H1 (cell line): ENCODE results near the gene LAG3. TPM values are rescaled to one million over a fixed set of nuclear protein-coding genes. Genes with fewer than 3 reads are reported as not detected.

Source experiments
- ASH2L ChIP-seq: fragments of 200-600, 300-600 bp; sonication (generic); IDR thresholded peaks from one replicate; pipeline ENCODE4 v1.7.1; 2017; ENCODE audit warnings: low read length
- ATF2 ChIP-seq: IDR thresholded peaks from 2 replicates; pipeline ENCODE4 v1.6.1; 2012; ENCODE audit warnings: low read length, inconsistent platforms
- BRCA1 ChIP-seq: IDR thresholded peaks from 2 replicates; pipeline ENCODE4 v1.6.1; 2012; ENCODE audit warnings: low read depth, low read length, improper control_type of control experiment
- CEBPB ChIP-seq: IDR thresholded peaks from 2 replicates; pipeline ENCODE4 v1.6.1; 2012; ENCODE audit warnings: low read depth, low read length
- EGR1 ChIP-seq: IDR thresholded peaks from 2 replicates; pipeline ENCODE4 v1.6.1; 2011; ENCODE audit warnings: low read depth, low read length, borderline replicate concordance
- JUN ChIP-seq: IDR thresholded peaks from 2 replicates; pipeline ENCODE4 v1.6.1; 2011; ENCODE audit warnings: low read depth, mild to moderate bottlenecking, improper control_type of control experiment, low read length
- KDM1A ChIP-seq: fragments of 200-600, 300-600 bp; sonication (generic); IDR thresholded peaks from 2 replicates; pipeline ENCODE4 v1.7.1; 2016; ENCODE audit warnings: mild to moderate bottlenecking, low read length, borderline replicate concordance
- KDM5A ChIP-seq: fragments of 200-600 bp; IDR thresholded peaks from 2 replicates; pipeline ENCODE4 v1.7.1; 2012; ENCODE audit warnings: mild to moderate bottlenecking, low read length, inconsistent platforms, mixed read lengths
- NRF1 ChIP-seq: IDR thresholded peaks from 2 replicates; pipeline ENCODE4 v1.6.1; 2011; ENCODE audit warnings: mild to moderate bottlenecking, low read depth, low read length, improper control_type of control experiment
- PHF8 ChIP-seq: fragments of 200-600 bp; sonication (generic); conservative IDR thresholded peaks from 2 replicates; pipeline ENCODE4 v1.7.1; 2012; ENCODE audit warnings: low read depth, mild to moderate bottlenecking, inconsistent platforms, low read length, moderate library complexity
- POLR2AphosphoS5 ChIP-seq: IDR thresholded peaks from 2 replicates; pipeline ENCODE4 v1.6.1; 2011; ENCODE audit warnings: low read depth, low read length
- POU5F1 ChIP-seq: IDR thresholded peaks from 2 replicates; pipeline ENCODE4 v1.6.1; 2011; ENCODE audit warnings: low read depth, mild to moderate bottlenecking, low read length, moderate library complexity
- RFX5 ChIP-seq: IDR thresholded peaks from 2 replicates; pipeline ENCODE4 v1.6.1; 2011; ENCODE audit warnings: low read depth, low read length, improper control_type of control experiment, borderline replicate concordance
- RNF2 ChIP-seq: fragments of 200-900, 300-1000 bp; sonication (generic); IDR thresholded peaks from 2 replicates; pipeline ENCODE4 v1.7.1; 2016; ENCODE audit warnings: borderline replicate concordance, low read depth, mild to moderate bottlenecking, antibody characterized with exemption, low read length; ENCODE audit not compliant: poor library complexity, severe bottlenecking; ENCODE audit errors: missing control alignments
- RXRA ChIP-seq: IDR thresholded peaks from 2 replicates; pipeline ENCODE4 v1.6.1; 2011; ENCODE audit warnings: low read depth, mild to moderate bottlenecking, low read length, moderate library complexity; ENCODE audit not compliant: insufficient read depth
- SAP30 ChIP-seq: fragments of 300-600 bp; sonication (generic); IDR thresholded peaks from 2 replicates; pipeline ENCODE4 v1.7.1; 2012; ENCODE audit warnings: low read length, moderate library complexity, mild to moderate bottlenecking, inconsistent platforms; ENCODE audit not compliant: insufficient read depth, insufficient replicate concordance
- SIRT6 ChIP-seq: IDR thresholded peaks from one replicate; pipeline ENCODE4 v1.7.1; 2012; ENCODE audit warnings: low read length, inconsistent platforms
- SP4 ChIP-seq: IDR thresholded peaks from 2 replicates; pipeline ENCODE4 v1.6.1; 2012; ENCODE audit warnings: low read length, inconsistent platforms
- TBP ChIP-seq: IDR thresholded peaks from 2 replicates; pipeline ENCODE4 v1.6.1; 2011; ENCODE audit warnings: low read depth, low read length, improper control_type of control experiment
- TEAD4 ChIP-seq: IDR thresholded peaks from 2 replicates; pipeline ENCODE4 v1.6.1; 2012; ENCODE audit warnings: low read depth, low read length, inconsistent platforms, mixed read lengths
- polyA plus RNA-seq, 7 experiments: library from polyadenylated mRNA; depleted of rRNA in 3 of 7; stranded (reverse) in 5 of 7; unstranded in 2 of 7; fragments of >200 nt in 5 of 7; fragments of 200-250 nt in 2 of 7; gene quantifications; 1 replicate in 5 of 7; 2 replicates in 1 of 7; 4 replicates in 1 of 7; pipeline versions ENCODE4 v1.2.1 to v1.2.3, GENCODE V29; 2011 to 2013; ENCODE audit warnings: missing spikeins in 2 of 7, mixed read lengths in 2 of 7
- total RNA-seq: library from RNA; stranded (reverse); fragmentation: NEBNext Ultra II Directional; extraction: Animal tissue kit (Norgen Biotek cat#: 25700); gene quantifications from 2 replicates; pipeline ENCODE4 v1.2.1, GENCODE V29; 2021
- TF ChIP-seq, protein P1 (sequence below): IDR thresholded peaks from 2 replicates; pipeline ENCODE4 v1.6.1; 2011; ENCODE audit warnings: low read length, improper control_type of control experiment
- TF ChIP-seq, protein P2 (sequence below): IDR thresholded peaks from 2 replicates; pipeline ENCODE4 v1.6.1; 2012; ENCODE audit warnings: inconsistent platforms
- TF ChIP-seq, protein P3 (sequence below): IDR thresholded peaks from 2 replicates; pipeline ENCODE4 v1.6.1; 2012; ENCODE audit warnings: inconsistent platforms

LAG3 gene
- total and polyA plus RNA-seq, 2 of the 8 experiments (the other 6 are each of a cell fraction or from before 2014, with no cell fraction given): 1.1 to 3.1 TPM

DNA sequence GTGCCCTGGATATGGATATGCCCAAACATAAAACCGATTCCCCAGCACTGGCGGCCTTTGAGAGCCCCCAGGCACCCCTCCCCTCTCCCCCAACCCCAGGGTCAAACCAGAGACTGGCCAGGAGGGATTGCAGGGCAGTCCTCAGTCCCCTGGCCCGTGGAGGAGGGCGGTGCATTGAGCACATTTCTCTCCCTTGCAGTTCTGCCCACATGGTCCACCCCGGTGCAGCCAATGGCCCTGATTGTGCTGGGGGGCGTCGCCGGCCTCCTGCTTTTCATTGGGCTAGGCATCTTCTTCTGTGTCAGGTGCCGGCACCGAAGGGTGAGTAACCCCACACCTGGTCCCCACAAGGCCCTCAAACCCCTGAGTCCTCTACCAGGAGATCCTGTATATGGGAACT lies 45.9 kb downstream of the LAG3 start (continued):
- TF ChIP-seq KDM1A (no peak), SAP30 (no peak), SIRT6 (no peak), PHF8 (no peak), RXRA (no peak), NRF1 (no peak), RNF2 (no peak), SP4 (no peak), KDM5A (no peak), JUN (no peak), RFX5 (no peak), EGR1 (no peak), POLR2AphosphoS5 (0 out of 2 replicates have a peak, but pooled peaks have one; percentile 19), POU5F1 (no peak), TBP (0 out of 2 replicates have a peak, but pooled peaks have one; percentile 18), ATF2 (no peak), CEBPB (no peak), TEAD4 (no peak), ASH2L (no peak), BRCA1 (no peak)
- TF ChIP-seq, protein P1, sequence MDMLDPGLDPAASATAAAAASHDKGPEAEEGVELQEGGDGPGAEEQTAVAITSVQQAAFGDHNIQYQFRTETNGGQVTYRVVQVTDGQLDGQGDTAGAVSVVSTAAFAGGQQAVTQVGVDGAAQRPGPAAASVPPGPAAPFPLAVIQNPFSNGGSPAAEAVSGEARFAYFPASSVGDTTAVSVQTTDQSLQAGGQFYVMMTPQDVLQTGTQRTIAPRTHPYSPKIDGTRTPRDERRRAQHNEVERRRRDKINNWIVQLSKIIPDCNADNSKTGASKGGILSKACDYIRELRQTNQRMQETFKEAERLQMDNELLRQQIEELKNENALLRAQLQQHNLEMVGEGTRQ: peak; percentile 58
- TF ChIP-seq, protein P2, sequence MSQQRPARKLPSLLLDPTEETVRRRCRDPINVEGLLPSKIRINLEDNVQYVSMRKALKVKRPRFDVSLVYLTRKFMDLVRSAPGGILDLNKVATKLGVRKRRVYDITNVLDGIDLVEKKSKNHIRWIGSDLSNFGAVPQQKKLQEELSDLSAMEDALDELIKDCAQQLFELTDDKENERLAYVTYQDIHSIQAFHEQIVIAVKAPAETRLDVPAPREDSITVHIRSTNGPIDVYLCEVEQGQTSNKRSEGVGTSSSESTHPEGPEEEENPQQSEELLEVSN: peak; percentile 43; the same call in 1 of the 2 replicates
- TF ChIP-seq, protein P3, sequence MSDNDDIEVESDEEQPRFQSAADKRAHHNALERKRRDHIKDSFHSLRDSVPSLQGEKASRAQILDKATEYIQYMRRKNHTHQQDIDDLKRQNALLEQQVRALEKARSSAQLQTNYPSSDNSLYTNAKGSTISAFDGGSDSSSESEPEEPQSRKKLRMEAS: peak; percentile 62; the same call in 1 of the 2 replicates
